Endothelial cell of umbilical vein (primary cell): ENCODE data around the gene KLF15.

ENCODE experiments used
- EZH2 ChIP-seq: IDR thresholded peaks from 2 replicates; pipeline ENCODE4 v1.6.1; 2012; ENCODE audit warnings: borderline replicate concordance, low read depth, mild to moderate bottlenecking, moderate library complexity, low read length, inconsistent platforms; ENCODE audit not compliant: severe bottlenecking
- FOS ChIP-seq: IDR thresholded peaks from 2 replicates; pipeline ENCODE4 v1.6.1; 2011; ENCODE audit warnings: mild to moderate bottlenecking, low read length, moderate library complexity, borderline replicate concordance; ENCODE audit not compliant: insufficient read depth
- JUN ChIP-seq: IDR thresholded peaks from 2 replicates; pipeline ENCODE4 v1.6.1; 2011; ENCODE audit warnings: borderline replicate concordance, low read depth; ENCODE audit not compliant: insufficient read length, insufficient read depth
- MYC ChIP-seq: IDR thresholded peaks from one replicate; pipeline ENCODE4 v1.6.1; 2011; ENCODE audit warnings: mild to moderate bottlenecking, low read depth, low read length
- POLR2A ChIP-seq: IDR thresholded peaks from 2 replicates; pipeline ENCODE4 v1.6.1; 2012; ENCODE audit warnings: low read depth, mild to moderate bottlenecking, control low read depth, low read length
- POLR2AphosphoS5 ChIP-seq: IDR thresholded peaks from 2 replicates; pipeline ENCODE4 v1.6.1; 2012; ENCODE audit warnings: low read depth, mild to moderate bottlenecking, control low read depth, low read length, moderate library complexity; ENCODE audit not compliant: insufficient read depth
- TF ChIP-seq, protein P1 (sequence below), 2 donors: IDR thresholded peaks; 1 replicate in 1 of 2; 2 replicates in 1 of 2; pipeline ENCODE4 v1.5.1; 2011; ENCODE audit warnings: low read length in 2 of 2, mild to moderate bottlenecking in 2 of 2, moderate library complexity in 2 of 2, control low read depth in 1 of 2, inconsistent platforms in 1 of 2, low read depth in 1 of 2; ENCODE audit not compliant: insufficient read depth in 1 of 2; ENCODE audit errors: extremely low read depth in 1 of 2
- TF ChIP-seq, protein P2 (sequence below): IDR thresholded peaks from 2 replicates; pipeline ENCODE4 v1.6.1; 2011; ENCODE audit not compliant: insufficient read depth, insufficient read length

GRCh38 chr3:126375835-126376331, 18.7 kb upstream of the KLF15 start:
- TF ChIP-seq POLR2A (no peak), EZH2 (no peak), POLR2AphosphoS5 (no peak), FOS (no peak), MYC (no peak), JUN (no peak)
- TF ChIP-seq, protein P1, sequence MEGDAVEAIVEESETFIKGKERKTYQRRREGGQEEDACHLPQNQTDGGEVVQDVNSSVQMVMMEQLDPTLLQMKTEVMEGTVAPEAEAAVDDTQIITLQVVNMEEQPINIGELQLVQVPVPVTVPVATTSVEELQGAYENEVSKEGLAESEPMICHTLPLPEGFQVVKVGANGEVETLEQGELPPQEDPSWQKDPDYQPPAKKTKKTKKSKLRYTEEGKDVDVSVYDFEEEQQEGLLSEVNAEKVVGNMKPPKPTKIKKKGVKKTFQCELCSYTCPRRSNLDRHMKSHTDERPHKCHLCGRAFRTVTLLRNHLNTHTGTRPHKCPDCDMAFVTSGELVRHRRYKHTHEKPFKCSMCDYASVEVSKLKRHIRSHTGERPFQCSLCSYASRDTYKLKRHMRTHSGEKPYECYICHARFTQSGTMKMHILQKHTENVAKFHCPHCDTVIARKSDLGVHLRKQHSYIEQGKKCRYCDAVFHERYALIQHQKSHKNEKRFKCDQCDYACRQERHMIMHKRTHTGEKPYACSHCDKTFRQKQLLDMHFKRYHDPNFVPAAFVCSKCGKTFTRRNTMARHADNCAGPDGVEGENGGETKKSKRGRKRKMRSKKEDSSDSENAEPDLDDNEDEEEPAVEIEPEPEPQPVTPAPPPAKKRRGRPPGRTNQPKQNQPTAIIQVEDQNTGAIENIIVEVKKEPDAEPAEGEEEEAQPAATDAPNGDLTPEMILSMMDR (IDR thresholded peaks at IDR 0.05; ENCODE audit: extremely low read depth in 1 of 2, insufficient read depth in 1 of 2, low read depth in 1 of 2, low read length in 2 of 2), result no peak
- TF ChIP-seq, protein P2, sequence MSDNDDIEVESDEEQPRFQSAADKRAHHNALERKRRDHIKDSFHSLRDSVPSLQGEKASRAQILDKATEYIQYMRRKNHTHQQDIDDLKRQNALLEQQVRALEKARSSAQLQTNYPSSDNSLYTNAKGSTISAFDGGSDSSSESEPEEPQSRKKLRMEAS, result no peak
